ENCODE results near the gene RPAIN.
"Not testable (repeated sequence)": the region's sequence is repeated elsewhere in the genome, so short reads cannot be mapped to it uniquely, and the experiment has no call there.

The RPAIN gene

GRCh38 chr17:5410594-5411272, 9.2 kb upstream of the RPAIN start:
- Histone ChIP-seq H3K27me3 (ENCODE audit: control insufficient read depth, insufficient read depth, low read length) (no peaks in the 10 kb centered on the region), H3K4me3 (ENCODE audit: low read length) (no peak overlapping the region), H3K4me1 (ENCODE audit: control insufficient read depth, insufficient read depth, low read length) (no peaks in the 10 kb centered on the region), H3K27ac (ENCODE audit: low read depth, low read length) (no peak overlapping the region), H3K9ac (ENCODE audit: low read length) (no peak overlapping the region), H3K36me3 (ENCODE audit: control insufficient read depth, insufficient read depth, low read length) (peaks cover 25% of the 10 kb centered on the region)

GRCh38 chr17:5413682-5414081, 6.3 kb upstream of the RPAIN start:
- H3K9ac ChIP-seq (ENCODE audit: low read length) = no peak overlapping the region
- H3K4me3 ChIP-seq (ENCODE audit: low read length) = no peak overlapping the region
- no peak overlapping the region for H3K27ac ChIP-seq (ENCODE audit: low read depth, low read length)
- H3K4me1 ChIP-seq (ENCODE audit: control insufficient read depth, insufficient read depth, low read length) = no peaks in the 10 kb centered on the region
- no peaks in the 10 kb centered on the region for H3K27me3 ChIP-seq (ENCODE audit: control insufficient read depth, insufficient read depth, low read length)
- H3K36me3 ChIP-seq (ENCODE audit: control insufficient read depth, insufficient read depth, low read length) = peaks cover 6% of the 10 kb centered on the region

GRCh38 chr17:5416901-5417300, 3.1 kb upstream of the RPAIN start:
- Histone ChIP-seq H3K4me1 (ENCODE audit: control insufficient read depth, insufficient read depth, low read length) (peaks cover 5% of the 10 kb centered on the region), H3K9ac (ENCODE audit: low read length) (no peak overlapping the region)

GRCh38 chr17:5418858-5419355, 1.1 kb upstream of the RPAIN start:
- Histone ChIP-seq H3K4me3 (ENCODE audit: low read length) (peak overlapping the region; percentile 95), H3K9ac (ENCODE audit: low read length) (peak overlapping the region; percentile 87), H3K36me3 (ENCODE audit: control insufficient read depth, insufficient read depth, low read length) (peaks cover 8% of the 10 kb centered on the region), H3K27me3 (ENCODE audit: control insufficient read depth, insufficient read depth, low read length) (no peaks in the 10 kb centered on the region), H3K27ac (ENCODE audit: low read depth, low read length) (peak overlapping the region; percentile 83), H3K4me1 (ENCODE audit: control insufficient read depth, insufficient read depth, low read length) (peaks cover 5% of the 10 kb centered on the region)

More at GRCh38 chr17:5416901-5417300, 3.1 kb upstream of the RPAIN start:
- H3K27ac ChIP-seq (ENCODE audit: low read depth, low read length) = no peak overlapping the region
- H3K4me3 ChIP-seq (ENCODE audit: low read length) = no peak overlapping the region
- no peaks in the 10 kb centered on the region for H3K27me3 ChIP-seq (ENCODE audit: control insufficient read depth, insufficient read depth, low read length)
- peaks cover 5% of the 10 kb centered on the region for H3K36me3 ChIP-seq (ENCODE audit: control insufficient read depth, insufficient read depth, low read length)

- Histone ChIP-seq H3K9ac (ENCODE audit: low read length) (peak within 1 kb of the TSS; percentile 87), H3K36me3 (ENCODE audit: control insufficient read depth, insufficient read depth, low read length) (peaks cover 8% of the 10 kb centered on the region), H3K4me3 (ENCODE audit: low read length) (peak within 1 kb of the TSS; percentile 95), H3K27ac (ENCODE audit: low read depth, low read length) (peak within 1 kb of the TSS; percentile 83), H3K27me3 (ENCODE audit: control insufficient read depth, insufficient read depth, low read length) (no peaks in the 10 kb centered on the region), H3K4me1 (ENCODE audit: control insufficient read depth, insufficient read depth, low read length) (peaks cover 5% of the 10 kb centered on the region)
These were observed 525 bp upstream of the RPAIN start, which contains the start of gene NUP88 for GRCh38 chr17:5419356-5419958. NUP88 (minus strand) TSS chr17:5419662; CDS start chr17:5419650, 12 bp downstream.

DNA sequence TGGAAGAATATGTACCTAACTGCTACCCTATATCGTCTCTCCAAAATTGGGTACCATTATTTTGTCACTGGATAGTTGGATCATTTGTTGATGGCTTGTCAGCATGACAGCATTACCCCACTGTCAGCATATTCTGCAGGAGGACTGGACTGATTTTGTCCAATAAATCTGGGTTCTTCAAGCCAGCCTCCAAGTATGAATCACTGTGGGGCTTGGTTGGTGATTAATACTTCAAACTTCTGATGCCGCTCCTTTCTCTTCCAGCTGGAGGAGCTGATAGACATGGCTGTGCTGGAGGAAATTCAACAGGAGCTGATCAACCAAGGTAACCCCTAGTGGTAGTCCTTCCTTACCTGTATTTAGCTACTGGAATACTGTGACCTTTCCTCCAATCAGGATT, 2.5 kb downstream of the RPAIN start:
- H3K27ac ChIP-seq (ENCODE audit: low read depth, low read length) = no peak overlapping the region
- no peak overlapping the region for H3K9ac ChIP-seq (ENCODE audit: low read length)
- H3K36me3 ChIP-seq (ENCODE audit: control insufficient read depth, insufficient read depth, low read length) = peaks cover 15% of the 10 kb centered on the region
- H3K4me1 ChIP-seq (ENCODE audit: control insufficient read depth, insufficient read depth, low read length) = peaks cover 5% of the 10 kb centered on the region
- no peaks in the 10 kb centered on the region for H3K27me3 ChIP-seq (ENCODE audit: control insufficient read depth, insufficient read depth, low read length)
- no peak overlapping the region for H3K4me3 ChIP-seq (ENCODE audit: low read length)

DNA sequence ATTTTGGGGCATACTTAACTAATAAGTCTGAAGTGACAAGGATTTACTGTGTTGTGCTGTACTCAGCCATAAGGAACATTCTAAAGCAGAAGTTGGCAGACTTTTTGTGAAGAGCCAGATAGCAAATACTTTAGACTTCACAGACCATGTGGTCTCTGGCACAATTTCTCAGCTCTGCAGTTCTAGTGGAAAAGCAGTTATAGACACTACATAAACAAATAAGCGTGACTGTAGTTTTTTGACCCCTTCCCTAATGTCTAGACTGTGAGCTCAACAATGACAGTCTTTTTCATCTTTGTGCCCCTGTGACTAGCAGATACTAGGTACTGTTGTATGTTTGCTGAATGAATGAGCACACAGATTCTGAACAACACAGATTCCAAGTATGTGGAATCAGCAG, 4.9 kb downstream of the RPAIN start:
- Histone ChIP-seq H3K36me3 (ENCODE audit: control insufficient read depth, insufficient read depth, low read length) (peaks cover 32% of the 10 kb centered on the region), H3K4me1 (ENCODE audit: control insufficient read depth, insufficient read depth, low read length) (peaks cover 5% of the 10 kb centered on the region), H3K27ac (ENCODE audit: low read depth, low read length) (no peak overlapping the region), H3K27me3 (ENCODE audit: control insufficient read depth, insufficient read depth, low read length) (no peaks in the 10 kb centered on the region), H3K4me3 (ENCODE audit: low read length) (no peak overlapping the region), H3K9ac (ENCODE audit: low read length) (no peak overlapping the region)

DNA sequence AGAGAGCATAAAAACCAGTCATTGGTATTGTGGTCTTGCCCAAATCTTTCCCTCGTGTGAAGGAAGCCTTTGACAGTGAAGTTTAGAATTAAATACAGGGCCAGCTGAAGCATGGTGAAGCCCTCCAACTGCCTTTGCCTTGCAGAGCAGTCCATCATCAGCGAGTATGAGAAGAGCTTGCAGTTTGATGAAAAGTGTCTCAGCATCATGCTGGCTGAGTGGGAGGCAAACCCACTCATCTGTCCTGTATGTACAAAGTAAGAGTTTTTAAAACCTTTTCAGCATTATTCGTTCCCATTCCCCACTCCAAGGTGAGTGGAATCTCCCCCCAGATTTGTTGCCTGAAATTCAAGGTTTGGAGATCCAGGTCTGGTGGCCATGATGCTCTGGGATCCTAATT, 5.8 kb downstream of the RPAIN start:
- peaks cover 33% of the 10 kb centered on the region for H3K36me3 ChIP-seq (ENCODE audit: control insufficient read depth, insufficient read depth, low read length)

GRCh38 chr17:5429191-5429887, 9.4 kb downstream of the RPAIN start:
- Histone ChIP-seq H3K4me1 (ENCODE audit: control insufficient read depth, insufficient read depth, low read length) (no peaks in the 10 kb centered on the region), H3K27me3 (ENCODE audit: control insufficient read depth, insufficient read depth, low read length) (no peaks in the 10 kb centered on the region), H3K4me3 (ENCODE audit: low read length) (no peak overlapping the region), H3K27ac (ENCODE audit: low read depth, low read length) (no peak overlapping the region), H3K9ac (ENCODE audit: low read length) (no peak overlapping the region), H3K36me3 (ENCODE audit: control insufficient read depth, insufficient read depth, low read length) (peaks cover 52% of the 10 kb centered on the region)

More for the DNA sequence above, 5.8 kb downstream of the RPAIN start:
- H3K27ac ChIP-seq (ENCODE audit: low read depth, low read length) = no peak overlapping the region
- H3K4me3 ChIP-seq (ENCODE audit: low read length) = no peak overlapping the region
- H3K27me3 ChIP-seq (ENCODE audit: control insufficient read depth, insufficient read depth, low read length) = no peaks in the 10 kb centered on the region
- H3K4me1 ChIP-seq (ENCODE audit: control insufficient read depth, insufficient read depth, low read length) = peaks cover 1% of the 10 kb centered on the region
- H3K9ac ChIP-seq (ENCODE audit: low read length) = no peak overlapping the region

GRCh38 chr17:5430413-5430999, 10.5 kb downstream of the RPAIN start:
- H3K4me3 ChIP-seq (ENCODE audit: low read length) = no peak overlapping the region
- H3K4me1 ChIP-seq (ENCODE audit: control insufficient read depth, insufficient read depth, low read length) = no peaks in the 10 kb centered on the region
- no peaks in the 10 kb centered on the region for H3K27me3 ChIP-seq (ENCODE audit: control insufficient read depth, insufficient read depth, low read length)
- H3K36me3 ChIP-seq (ENCODE audit: control insufficient read depth, insufficient read depth, low read length) = peaks cover 57% of the 10 kb centered on the region
- no peak overlapping the region for H3K27ac ChIP-seq (ENCODE audit: low read depth, low read length)
- no peak overlapping the region for H3K9ac ChIP-seq (ENCODE audit: low read length)

DNA sequence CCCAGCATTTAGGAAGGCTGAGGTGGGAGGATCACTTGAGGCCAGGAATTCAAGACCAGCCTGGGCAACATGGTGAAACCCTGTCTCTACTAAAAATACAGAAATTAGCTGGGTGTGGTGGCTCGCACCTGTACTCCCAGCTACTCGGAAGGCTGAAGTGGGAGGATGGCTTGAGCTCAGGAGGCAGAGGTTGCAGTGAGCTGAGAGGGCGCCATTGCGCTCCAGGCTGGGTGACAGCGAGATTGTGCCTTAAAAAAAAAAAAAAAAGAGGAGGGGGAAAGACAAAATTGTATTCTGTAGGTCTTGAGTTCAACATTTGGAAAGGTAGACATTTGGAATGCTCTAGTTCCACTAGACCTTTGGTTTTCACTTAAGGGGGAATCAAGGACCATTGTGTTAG, 11.3 kb downstream of the RPAIN start:
- H3K36me3 ChIP-seq (ENCODE audit: control insufficient read depth, insufficient read depth, low read length) = peaks cover 51% of the 10 kb centered on the region
- not testable (repeated sequence) for H3K27me3 ChIP-seq (ENCODE audit: control insufficient read depth, insufficient read depth, low read length); H3K4me3 ChIP-seq (ENCODE audit: low read length); H3K27ac ChIP-seq (ENCODE audit: low read depth, low read length); H3K9ac ChIP-seq (ENCODE audit: low read length); H3K4me1 ChIP-seq (ENCODE audit: control insufficient read depth, insufficient read depth, low read length)

- peaks cover 51% of the 10 kb centered on the region for H3K36me3 ChIP-seq (ENCODE audit: control insufficient read depth, insufficient read depth, low read length)
- H3K4me3 ChIP-seq (ENCODE audit: low read length) = no peak overlapping the region
These were observed 12.1 kb downstream of the RPAIN start for GRCh38 chr17:5431949-5432556.

More at GRCh38 chr17:5431949-5432556, 12.1 kb downstream of the RPAIN start:
- H3K27me3 ChIP-seq (ENCODE audit: control insufficient read depth, insufficient read depth, low read length) = no peaks in the 10 kb centered on the region
- no peak overlapping the region for H3K27ac ChIP-seq (ENCODE audit: low read depth, low read length)
- H3K4me1 ChIP-seq (ENCODE audit: control insufficient read depth, insufficient read depth, low read length) = no peaks in the 10 kb centered on the region
- no peak overlapping the region for H3K9ac ChIP-seq (ENCODE audit: low read length)
